A549 (cell line): ENCODE data around the gene MAPRE2. TPM values are rescaled to one million over a fixed set of nuclear protein-coding genes. Genes with fewer than 3 reads are reported as not detected.

Experiments
- ATAC-seq, 2 experiments: fragments of 200-7000 bp in 1 of 2; fragments of >200 bp in 1 of 2; cut with Nextera tagmentation in 1 of 2; cut with Tn5 transposase in 1 of 2; 3 replicates each; pipeline versions ENCODE4 v1.8.0 to v1.9.1; 2018 to 2020; ENCODE audit warnings: mild to moderate bottlenecking in 1 of 2, moderate library complexity in 1 of 2
- CTCF ChIA-PET: fragments of 300-600 bp; sonication (Branson Sonifier 250); formaldehyde crosslinking; extraction: SDS; loops from one replicate; lab custom pipeline; 2021; ENCODE audit warnings: antibody characterized with exemption, inconsistent platforms; lab: Yijun Ruan, JAX
- POLR2A ChIA-PET: fragments of 350-600 bp; formaldehyde crosslinking; extraction: SDS; loops from one replicate; lab custom pipeline; 2021; ENCODE audit warnings: antibody characterized with exemption, inconsistent platforms; lab: Yijun Ruan, JAX
- DNase-seq, 2 experiments: peaks; one replicate each; pipeline versions ENCODE4 v3.0.0 to v3.0.0-alpha.2; 2011 to 2016; ENCODE audit warnings: low read depth in 1 of 2, low spot score in 1 of 2
- FAIRE-seq: peaks from 2 replicates; lab custom pipeline; 2011; peaks lifted over from hg19 to GRCh38; lab: Jason Lieb, UNC
- H3K27ac ChIP-seq, 2 experiments: fragments of >200 bp; sonication (Bioruptor Twin); formaldehyde crosslinking; 3 replicates each; pipeline ENCODE4 v1.5.1; 2016 to 2017
- H3K4me1 ChIP-seq: fragments of >200 bp; sonication (Bioruptor Twin); formaldehyde crosslinking; 3 replicates; pipeline ENCODE4 v1.6.1; 2016
- H3K4me2 ChIP-seq: fragments of >200 bp; sonication (Bioruptor Twin); formaldehyde crosslinking; 3 replicates; pipeline ENCODE4 v1.6.1; 2016
- H3K4me3 ChIP-seq: fragments of >200 bp; sonication (Bioruptor Twin); formaldehyde crosslinking; 3 replicates; pipeline ENCODE4 v1.5.1; 2016
- H3K9me3 ChIP-seq: fragments of >200 bp; sonication (Bioruptor Twin); formaldehyde crosslinking; 3 replicates; pipeline ENCODE4 v1.6.1; 2016
- ATOH8 ChIP-seq: fragments of 250-450 bp; sonication (Bioruptor Pico); IDR thresholded peaks from 2 replicates; pipeline ENCODE4 v1.5.0; 2020; ENCODE audit warnings: low read depth, mild to moderate bottlenecking, moderate library complexity
- BHLHE40 ChIP-seq: IDR thresholded peaks from 2 replicates; pipeline ENCODE4 v1.6.1; 2012; ENCODE audit warnings: low read depth, low read length, inconsistent platforms
- CHD4 ChIP-seq: fragments of 200-600 bp; sonication (generic); IDR thresholded peaks from 2 replicates; pipeline ENCODE4 v1.6.1; 2016; ENCODE audit warnings: antibody characterized with exemption, mild to moderate bottlenecking, borderline replicate concordance
- EP300 ChIP-seq, 2 experiments: fragments of >200 bp; sonication (Bioruptor Twin); formaldehyde crosslinking; IDR thresholded peaks; 2 replicates in 1 of 2; 3 replicates in 1 of 2; pipeline ENCODE4 v1.6.1; 2016 to 2017
- ESRRA ChIP-seq: fragments of 150-350 bp; IDR thresholded peaks from 2 replicates; pipeline ENCODE4 v1.6.1; 2014; ENCODE audit warnings: mild to moderate bottlenecking, low read length, borderline replicate concordance
- FOXS1 ChIP-seq: fragments of 250-450 bp; sonication (Bioruptor Pico); IDR thresholded peaks from 2 replicates; pipeline ENCODE4 v1.5.0; 2020; ENCODE audit warnings: mild to moderate bottlenecking, moderate library complexity
- HDAC2 ChIP-seq: fragments of 200-600 bp; sonication (generic); IDR thresholded peaks from 2 replicates; pipeline ENCODE4 v1.6.1; 2016
- HOXA7 ChIP-seq: fragments of 250-450 bp; sonication (Bioruptor Pico); IDR thresholded peaks from 2 replicates; pipeline ENCODE4 v1.5.0; 2020; ENCODE audit warnings: mild to moderate bottlenecking, moderate library complexity
- HOXB5 ChIP-seq: fragments of 250-450 bp; sonication (Bioruptor Pico); IDR thresholded peaks from 2 replicates; pipeline ENCODE4 v1.5.0; 2020; ENCODE audit warnings: mild to moderate bottlenecking, moderate library complexity
- JUN ChIP-seq, 2 experiments: fragments of >200 bp; sonication (Bioruptor Twin); formaldehyde crosslinking; IDR thresholded peaks; 2 replicates in 1 of 2; 3 replicates in 1 of 2; pipeline ENCODE4 v1.6.1; 2016 to 2017
- JUNB ChIP-seq: fragments of >200 bp; sonication (Bioruptor Twin); formaldehyde crosslinking; IDR thresholded peaks from 2 replicates; pipeline ENCODE4 v1.6.1; 2016
- KDM5A ChIP-seq: fragments of 200-600 bp; sonication (generic); IDR thresholded peaks from 2 replicates; pipeline ENCODE4 v1.6.1; 2016; ENCODE audit warnings: antibody characterized with exemption, mild to moderate bottlenecking
- MAFK ChIP-seq: fragments of 450-650 bp; IDR thresholded peaks from 2 replicates; pipeline ENCODE4 v1.6.1; 2014; ENCODE audit not compliant: partially characterized antibody
- NPAS2 ChIP-seq: fragments of 250-450 bp; sonication (Bioruptor Pico); IDR thresholded peaks from 2 replicates; pipeline ENCODE4 v1.8.0; 2022; ENCODE audit warnings: mild to moderate bottlenecking, moderate library complexity, borderline replicate concordance
- PHF8 ChIP-seq: fragments of 200-600 bp; sonication (generic); IDR thresholded peaks from 2 replicates; pipeline ENCODE4 v1.6.1; 2016; ENCODE audit warnings: low read depth, mild to moderate bottlenecking, antibody characterized with exemption, moderate library complexity, borderline replicate concordance
- POLR2AphosphoS2 ChIP-seq: conservative IDR thresholded peaks from 2 replicates; pipeline ENCODE4 v1.6.1; 2012; ENCODE audit warnings: low read length, improper control_type of control experiment, inconsistent platforms
- RAD21 ChIP-seq, 2 experiments: fragments of >200 bp in 1 of 2; sonication (Bioruptor Twin) in 1 of 2; formaldehyde crosslinking in 1 of 2; IDR thresholded peaks in 1 of 2; conservative IDR thresholded peaks in 1 of 2; 2 replicates in 1 of 2; 3 replicates in 1 of 2; pipeline ENCODE4 v1.6.1; 2012 to 2018; ENCODE audit warnings: inconsistent platforms in 1 of 2
- RCOR1 ChIP-seq: fragments of 150-350 bp; IDR thresholded peaks from 2 replicates; pipeline ENCODE4 v1.6.1; 2014; ENCODE audit warnings: antibody characterized with exemption, low read length, low read depth
- RNF2 ChIP-seq: fragments of 200-600 bp; sonication (generic); IDR thresholded peaks from 2 replicates; pipeline ENCODE4 v1.6.1; 2016; ENCODE audit warnings: low read depth, mild to moderate bottlenecking, antibody characterized with exemption, moderate library complexity, borderline replicate concordance
- SMC3 ChIP-seq: fragments of >200 bp; sonication (Bioruptor Twin); formaldehyde crosslinking; IDR thresholded peaks from 3 replicates; pipeline ENCODE4 v1.6.1; 2018; ENCODE audit warnings: inconsistent platforms
- TP53 ChIP-seq: fragments of 250-450 bp; sonication (Bioruptor Pico); IDR thresholded peaks from 2 replicates; pipeline ENCODE4 v1.5.0; 2021; ENCODE audit warnings: mild to moderate bottlenecking, moderate library complexity
- USF2 ChIP-seq: fragments of 450-650 bp; IDR thresholded peaks from 2 replicates; pipeline ENCODE4 v1.6.1; 2014; ENCODE audit warnings: antibody characterized with exemption
- ZC3H11A ChIP-seq: fragments of 450-650 bp; IDR thresholded peaks from 2 replicates; pipeline ENCODE4 v1.6.1; 2014; ENCODE audit warnings: antibody characterized with exemption, mild to moderate bottlenecking
- ZFP36 ChIP-seq: fragments of 450-650 bp; IDR thresholded peaks from 2 replicates; pipeline ENCODE4 v1.6.1; 2014; ENCODE audit warnings: borderline replicate concordance; ENCODE audit not compliant: partially characterized antibody
- ZNF302 ChIP-seq: fragments of 250-450 bp; sonication (Bioruptor Pico); IDR thresholded peaks from 2 replicates; pipeline ENCODE4 v1.9.0; 2021; ENCODE audit warnings: inconsistent platforms, mild to moderate bottlenecking, moderate library complexity
- ZSCAN20 ChIP-seq: fragments of 250-450 bp; sonication (Bioruptor Pico); IDR thresholded peaks from 2 replicates; pipeline ENCODE4 v1.8.0; 2022; ENCODE audit warnings: mild to moderate bottlenecking, moderate library complexity
- WGBS: methylation state at CpG from one replicate; pipeline ENCODE4 v1.1.6; 2017; ENCODE audit errors: missing lambda C conversion rate; 5-methylcytosine and 5-hydroxymethylcytosine counted together
- polyA plus RNA-seq, 4 experiments: library from polyadenylated mRNA; depleted of rRNA in 3 of 4; stranded (reverse); fragments of >200 nt; fragmentation: RNase III in 1 of 4; extraction: RNeasy Plus Mini Kit Qiagen cat#74134 plus additional on column Dnase treatment in 1 of 4; gene quantifications; 2 replicates in 3 of 4; 3 replicates in 1 of 4; pipeline ENCODE4 v1.2.3, GENCODE V29; 2011 to 2017
- TF ChIP-seq, protein P1 (sequence below): IDR thresholded peaks from 2 replicates; pipeline ENCODE4 v1.6.1; 2012; ENCODE audit warnings: low read depth, borderline replicate concordance
- TF ChIP-seq, protein P2 (sequence below): fragments of 150-350 bp; IDR thresholded peaks from 2 replicates; pipeline ENCODE4 v1.6.1; 2014; ENCODE audit warnings: low read depth, mild to moderate bottlenecking, low read length

The MAPRE2 gene
- polyA plus RNA-seq, 2 of the 4 experiments (the other 2 are of a cell fraction): 11.4 to 59.1 TPM

GRCh38 chr18:35010993-35011392 is 30.2 kb upstream of the MAPRE2 start:
- FAIRE-seq: no peak
- Histone ChIP-seq H3K4me3 (no peak overlapping the region), H3K4me2 (no peak overlapping the region), H3K27ac (no peak overlapping the region), H3K4me1 (no peaks in the 10 kb centered on the region), H3K9me3 (no peaks in the 10 kb centered on the region)
- CTCF ChIA-PET: interaction anchor here (1.3 to 1.4 kb wide), 2 partner anchors 9 to 134 kb away, joined by 3 read pairs; no protein-coding TSS in a partner anchor
- no peak for DNase-seq
- no peak for ATAC-seq
- POLR2A ChIA-PET: no interaction called here
- TF ChIP-seq RCOR1: no peak
- no peak for TF ChIP-seq JUNB
- TF ChIP-seq, protein P1, sequence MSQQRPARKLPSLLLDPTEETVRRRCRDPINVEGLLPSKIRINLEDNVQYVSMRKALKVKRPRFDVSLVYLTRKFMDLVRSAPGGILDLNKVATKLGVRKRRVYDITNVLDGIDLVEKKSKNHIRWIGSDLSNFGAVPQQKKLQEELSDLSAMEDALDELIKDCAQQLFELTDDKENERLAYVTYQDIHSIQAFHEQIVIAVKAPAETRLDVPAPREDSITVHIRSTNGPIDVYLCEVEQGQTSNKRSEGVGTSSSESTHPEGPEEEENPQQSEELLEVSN: no peak
- no peak for TF ChIP-seq CHD4
- no peak for TF ChIP-seq HOXB5 (CRISPR knock-in tag)
- TF ChIP-seq SMC3: no peak
- no peak for TF ChIP-seq MAFK
- TF ChIP-seq EP300 (IDR thresholded peaks at IDR 0.05): no peak
- TF ChIP-seq POLR2AphosphoS2: no peak
- TF ChIP-seq HOXA7 (CRISPR knock-in tag): no peak
- TF ChIP-seq BHLHE40: no peak
- TF ChIP-seq NPAS2: no peak
- TF ChIP-seq KDM5A: no peak
- no peak for TF ChIP-seq USF2
- TF ChIP-seq JUN (IDR thresholded peaks at IDR 0.05): no peak
- TF ChIP-seq ATOH8: no peak
- TF ChIP-seq FOXS1 (CRISPR knock-in tag): no peak
- no peak for TF ChIP-seq ESRRA
- no peak for TF ChIP-seq TP53 (CRISPR knock-in tag)
- TF ChIP-seq ZSCAN20 (CRISPR knock-in tag): no peak
- 93% methylated on average over 5 of the region's 5 CpGs for WGBS

DNA sequence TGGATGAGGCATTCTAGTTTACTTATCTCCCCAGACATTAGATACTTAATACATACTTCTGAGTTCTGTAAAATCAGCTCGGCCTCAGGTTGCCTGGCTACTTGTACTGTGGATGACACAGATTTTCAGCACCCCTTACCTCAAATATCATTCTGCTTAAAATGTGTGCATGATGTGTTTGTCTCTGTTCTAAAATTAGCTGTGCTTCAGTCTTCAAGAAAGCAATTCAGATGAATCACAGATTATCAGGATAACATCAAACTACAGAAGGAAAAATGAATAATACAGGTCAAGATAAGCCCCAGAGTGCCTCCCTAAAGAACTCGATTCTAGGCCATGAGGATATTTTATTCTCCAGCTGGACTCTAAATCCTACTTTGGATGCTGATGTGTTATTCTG is 21.3 kb upstream of the MAPRE2 start:
- 73% methylated on average over 2 of the region's 2 CpGs for WGBS
- Histone ChIP-seq H3K4me2 (no peak overlapping the region), H3K4me3 (no peak overlapping the region), H3K27ac (no peak overlapping the region), H3K9me3 (no peaks in the 10 kb centered on the region), H3K4me1 (peaks cover 7% of the 10 kb centered on the region; the same call in 1 of the 3 replicates)
- CTCF ChIA-PET: interaction anchor here (1.4 kb wide), 1 partner anchor 9 kb away, joined by 3 read pairs; no protein-coding TSS in a partner anchor
- no peak for FAIRE-seq
- no peak for DNase-seq
- ATAC-seq: no peak
- POLR2A ChIA-PET: no interaction called here
- TF ChIP-seq, protein P2, sequence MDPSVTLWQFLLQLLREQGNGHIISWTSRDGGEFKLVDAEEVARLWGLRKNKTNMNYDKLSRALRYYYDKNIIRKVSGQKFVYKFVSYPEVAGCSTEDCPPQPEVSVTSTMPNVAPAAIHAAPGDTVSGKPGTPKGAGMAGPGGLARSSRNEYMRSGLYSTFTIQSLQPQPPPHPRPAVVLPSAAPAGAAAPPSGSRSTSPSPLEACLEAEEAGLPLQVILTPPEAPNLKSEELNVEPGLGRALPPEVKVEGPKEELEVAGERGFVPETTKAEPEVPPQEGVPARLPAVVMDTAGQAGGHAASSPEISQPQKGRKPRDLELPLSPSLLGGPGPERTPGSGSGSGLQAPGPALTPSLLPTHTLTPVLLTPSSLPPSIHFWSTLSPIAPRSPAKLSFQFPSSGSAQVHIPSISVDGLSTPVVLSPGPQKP: no peak
- no peak for TF ChIP-seq BHLHE40
- TF ChIP-seq RAD21 (conservative IDR thresholded peaks at IDR 0.05 in 1 of 2, IDR thresholded peaks at IDR 0.05 in 1 of 2): no peak
- TF ChIP-seq RNF2: no peak
- no peak for TF ChIP-seq ZNF302 (CRISPR knock-in tag)
- TF ChIP-seq FOXS1 (CRISPR knock-in tag): no peak
- TF ChIP-seq ZC3H11A: no peak
- TF ChIP-seq ZFP36: no peak
- TF ChIP-seq HDAC2: no peak
- TF ChIP-seq ZSCAN20 (CRISPR knock-in tag): no peak
- no peak for TF ChIP-seq PHF8
- TF ChIP-seq HOXA7 (CRISPR knock-in tag): no peak
